GM04504 (cell line): ENCODE results near the gene HOXA2.

Source experiments
- DNase-seq: peaks from one replicate; pipeline ENCODE4 v3.0.0-alpha.2; 2012; ENCODE audit warnings: low read depth

The HOXA2 gene

GRCh38 chr7:27124902-27125689 is 22.6 kb upstream of the HOXA2 start:
- no peak for DNase-seq

- no peak for DNase-seq
Measured at GRCh38 chr7:27124096-27124901, 21.8 kb upstream of the HOXA2 start.

DNA sequence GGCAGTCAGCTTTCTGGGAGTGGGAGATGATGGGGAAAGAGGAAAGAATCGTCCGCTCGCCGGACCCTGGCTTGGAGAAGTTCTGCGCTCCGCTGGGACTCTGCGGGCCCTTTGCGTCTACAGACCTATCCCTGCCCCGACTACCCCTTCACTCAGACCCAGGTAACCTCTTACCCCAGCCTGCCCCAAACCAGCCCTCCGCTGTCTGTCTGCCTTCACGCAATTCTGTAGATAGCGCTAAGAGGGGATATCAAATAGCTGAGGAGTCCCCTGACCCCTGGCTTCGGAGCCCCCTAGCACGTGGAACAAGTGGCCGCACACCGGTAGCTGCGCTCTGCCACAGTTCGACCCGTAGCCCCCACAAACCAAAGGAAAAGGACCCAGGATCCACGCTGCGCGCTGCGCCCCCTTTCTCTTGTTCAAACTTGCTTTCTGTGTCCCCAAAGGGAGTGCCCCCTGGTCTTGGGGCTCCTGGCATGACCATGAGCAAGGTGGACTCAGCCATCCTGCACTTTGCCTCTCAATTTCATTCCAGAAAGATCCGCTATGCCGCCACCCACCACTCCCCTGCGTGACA is 21.1 kb upstream of the HOXA2 start:
- no peak for DNase-seq

GRCh38 chr7:27123007-27123476 is 20.6 kb upstream of the HOXA2 start:
- DNase-seq = no peak

DNA sequence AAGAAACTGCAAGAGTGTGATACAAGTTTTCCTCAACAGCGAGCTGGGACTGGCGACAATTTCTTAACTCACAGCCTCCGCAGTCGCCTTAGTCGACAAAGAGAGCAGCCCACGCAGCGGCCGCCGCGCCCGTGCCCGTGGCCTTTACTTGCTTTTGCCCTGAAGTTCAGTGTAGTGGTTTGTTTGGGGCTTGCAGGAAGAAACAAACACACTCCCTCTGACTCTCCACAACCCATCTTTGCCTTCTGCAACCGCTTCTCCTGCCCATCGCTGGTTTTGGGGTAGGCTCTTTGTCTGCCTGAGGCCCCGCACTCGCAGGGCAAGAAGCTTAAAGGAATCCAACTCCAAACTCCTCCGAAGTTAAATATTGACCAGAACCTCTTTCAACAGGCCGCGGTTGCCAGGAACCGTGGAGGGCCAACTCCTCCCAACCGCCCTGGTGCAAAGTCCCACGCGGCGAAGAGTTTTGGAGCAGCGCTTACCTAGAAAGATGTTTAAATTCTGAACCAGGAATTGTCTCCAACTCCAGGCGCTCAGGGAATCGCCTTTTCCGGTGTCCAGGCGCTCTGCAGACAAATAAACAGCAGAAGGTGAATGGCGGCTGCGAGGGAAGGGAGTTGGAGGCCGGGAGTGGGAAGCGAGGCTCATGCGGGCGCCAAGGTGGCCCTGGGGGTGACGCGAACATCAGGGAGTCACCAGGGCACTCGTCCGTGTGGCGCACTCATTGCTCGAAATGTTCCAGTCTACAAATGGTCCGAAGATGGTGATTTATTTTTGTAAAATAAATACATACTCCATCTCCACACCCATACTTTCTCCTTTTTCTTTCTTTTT is 19.8 kb upstream of the HOXA2 start:
- no peak for DNase-seq

- no peak for DNase-seq
Measured at GRCh38 chr7:27121684-27122076, 19.2 kb upstream of the HOXA2 start.

DNA sequence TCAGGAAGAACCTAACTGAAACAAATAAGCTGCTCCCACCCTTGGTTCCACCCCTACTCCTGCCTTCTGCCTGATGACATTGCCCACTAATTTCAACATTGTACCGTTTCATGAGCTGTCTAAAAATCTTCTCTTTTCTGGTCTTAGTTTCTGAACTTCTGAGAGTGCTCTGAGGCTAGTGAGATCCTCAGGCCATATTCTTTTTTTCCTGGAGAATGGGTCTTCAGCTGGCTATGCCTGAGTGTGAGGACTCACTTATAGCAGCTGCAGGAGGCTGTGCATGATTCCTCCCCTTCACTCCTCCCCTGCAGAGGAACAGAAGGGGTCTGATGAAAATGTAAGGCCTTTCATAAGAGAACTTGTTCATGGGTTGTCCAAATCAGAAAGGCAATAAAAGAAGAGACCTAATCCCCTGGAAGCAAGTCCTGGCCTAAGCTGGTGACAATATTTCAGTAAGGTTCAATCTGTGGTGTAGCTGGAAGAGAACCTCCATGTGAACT is 17.0 kb upstream of the HOXA2 start:
- DNase-seq = no peak

- DNase-seq = no peak
Measured at GRCh38 chr7:27118580-27118979, 16.1 kb upstream of the HOXA2 start.

- no peak for DNase-seq
Measured at GRCh38 chr7:27117887-27118491, 15.5 kb upstream of the HOXA2 start.

DNA sequence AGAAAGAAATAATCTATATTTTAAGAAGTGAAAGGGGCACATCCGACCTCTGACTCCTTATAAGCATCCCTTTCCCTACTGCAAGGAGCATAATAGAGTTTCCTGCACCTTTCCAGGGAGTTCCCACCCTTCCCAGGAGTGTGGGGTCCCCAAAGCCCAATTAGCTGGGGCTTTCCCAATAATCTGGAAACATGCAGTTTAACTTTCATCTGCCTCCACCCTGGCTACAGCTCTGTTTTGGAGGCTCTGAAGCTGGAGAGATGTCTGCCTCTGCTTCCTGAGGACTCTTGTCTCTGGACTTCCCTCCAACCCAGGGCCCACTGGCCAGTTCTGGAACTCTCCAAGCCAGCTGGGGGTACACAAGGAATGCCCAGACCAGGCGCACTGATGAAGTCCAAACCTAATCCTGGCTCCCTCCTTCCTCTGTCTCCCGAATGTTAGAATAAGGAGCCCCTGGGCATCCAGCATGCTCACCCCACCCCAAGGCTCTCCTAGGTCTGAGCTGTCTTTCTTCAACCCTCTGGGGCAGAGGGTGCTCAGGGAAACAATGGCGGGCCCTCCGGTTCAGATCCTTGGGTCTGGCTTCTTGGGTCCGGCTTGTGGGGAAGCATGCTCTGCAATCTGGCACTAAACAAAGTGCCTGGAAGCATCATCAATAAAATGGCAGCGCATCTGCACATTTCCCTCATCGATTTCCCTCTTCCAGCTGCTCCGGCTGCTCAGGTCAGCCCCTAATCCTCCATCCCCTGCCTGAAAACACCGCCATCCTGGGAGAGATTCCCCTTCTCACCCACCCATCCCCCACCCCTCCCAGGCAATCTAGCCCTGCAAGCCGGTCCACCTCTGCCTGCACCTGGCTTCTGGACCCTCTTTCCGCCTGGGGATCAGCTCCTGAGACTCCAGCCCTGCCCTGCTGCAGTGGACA is 14.7 kb upstream of the HOXA2 start:
- DNase-seq = no peak

- no peak for DNase-seq
Measured at GRCh38 chr7:27116031-27116961, 13.8 kb upstream of the HOXA2 start.

GRCh38 chr7:27115221-27116026 is 12.9 kb upstream of the HOXA2 start:
- DNase-seq = no peak

GRCh38 chr7:27114881-27115220 is 12.4 kb upstream of the HOXA2 start:
- DNase-seq = no peak

- DNase-seq = no peak
Measured at GRCh38 chr7:27113991-27114769, 11.7 kb upstream of the HOXA2 start.

DNA sequence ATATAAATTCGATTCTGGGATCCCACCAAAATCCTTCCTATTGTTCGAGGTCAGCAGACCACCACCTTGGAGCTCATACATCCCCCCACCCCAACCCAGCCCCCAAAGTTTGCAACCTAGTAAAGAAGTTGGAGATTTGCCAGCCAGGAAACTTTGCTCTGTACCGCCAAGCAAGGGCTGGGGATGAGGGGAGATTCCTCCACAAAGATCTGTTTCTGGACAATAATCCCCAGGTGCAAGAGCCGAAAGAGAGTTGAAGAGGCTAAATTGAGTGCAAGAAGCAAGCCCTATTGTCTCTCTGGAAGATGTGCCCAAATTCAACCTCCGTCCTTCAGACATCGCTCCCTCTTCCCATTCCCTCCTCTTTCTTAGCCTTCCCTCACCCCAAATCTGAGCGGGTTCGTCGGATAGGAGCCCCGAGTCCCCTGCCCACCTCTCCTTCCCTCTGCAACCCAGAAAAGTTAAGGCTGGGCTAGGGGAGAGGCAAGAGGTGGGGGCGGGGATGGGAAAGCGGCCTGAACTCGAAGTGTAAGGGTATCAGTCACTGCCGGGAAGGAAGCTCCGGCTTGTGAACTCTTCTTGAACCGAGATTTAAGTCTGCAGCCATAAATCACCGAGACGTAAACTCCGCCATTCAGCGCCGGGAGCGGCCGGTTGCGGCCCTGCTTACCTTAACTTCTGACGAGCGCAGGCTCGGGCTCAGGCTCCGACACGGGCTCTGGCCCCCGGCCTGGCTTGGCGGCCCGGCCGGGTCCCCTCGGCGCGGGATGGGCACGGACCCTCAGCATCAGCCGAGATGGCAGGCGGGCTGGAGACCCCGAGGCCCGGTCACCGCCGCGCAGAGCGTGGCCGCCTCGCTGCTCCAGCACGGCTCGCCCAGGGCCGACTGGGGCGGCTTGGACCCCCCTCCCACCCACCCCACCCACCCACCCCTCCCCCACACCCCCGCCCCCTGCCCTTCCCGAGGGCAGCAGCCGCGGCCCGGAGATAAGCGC is 10.8 kb upstream of the HOXA2 start:
- no peak for DNase-seq

DNA sequence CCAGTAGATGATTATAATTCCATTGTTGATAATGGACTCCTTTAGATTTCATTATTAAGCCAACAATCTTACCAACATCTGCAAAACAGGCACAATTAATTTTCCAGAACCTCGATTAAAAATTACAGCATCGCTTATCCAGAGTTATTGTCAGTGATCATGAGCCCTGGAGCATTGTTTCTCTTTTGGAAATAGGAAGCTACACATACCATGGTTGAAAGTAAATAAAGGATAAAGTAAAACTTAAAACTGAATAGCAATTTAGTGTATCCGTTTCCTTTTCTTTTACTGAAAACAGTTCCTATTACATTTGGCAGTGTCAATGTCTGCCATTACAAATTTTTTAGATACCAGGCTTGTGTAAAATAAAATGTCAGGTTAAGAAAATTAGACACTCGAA is 9.9 kb upstream of the HOXA2 start:
- DNase-seq = no peak
